GM19452 (cell line): Measurements from ENCODE around the gene HOXC5.

Experiments used
- ATAC-seq: cut with Tn5 transposase; IDR thresholded peaks from one replicate; pipeline ENCODE4 v1.9.1; 2021; ENCODE audit not compliant: unreplicated experiment

The HOXC5 gene

GRCh38 chr12:54006559-54007220, 26.2 kb upstream of the HOXC5 start:
- ATAC-seq: no peak

GRCh38 chr12:54007538-54008259, 25.2 kb upstream of the HOXC5 start:
- ATAC-seq: no peak

- no peak for ATAC-seq
These were observed 24.6 kb upstream of the HOXC5 start for GRCh38 chr12:54008260-54008552.

GRCh38 chr12:54009171-54010052, 23.4 kb upstream of the HOXC5 start:
- no peak for ATAC-seq

- no peak for ATAC-seq
These were observed 22.5 kb upstream of the HOXC5 start for GRCh38 chr12:54010053-54010971.

GRCh38 chr12:54010972-54011664, 21.7 kb upstream of the HOXC5 start:
- ATAC-seq: no peak

GRCh38 chr12:54011665-54012532, 21.0 kb upstream of the HOXC5 start:
- ATAC-seq: no peak

- ATAC-seq: no peak
These were observed 20.0 kb upstream of the HOXC5 start for GRCh38 chr12:54012631-54013409.

GRCh38 chr12:54014377-54015017, 18.4 kb upstream of the HOXC5 start:
- no peak for ATAC-seq

GRCh38 chr12:54015018-54015931, 17.6 kb upstream of the HOXC5 start:
- no peak for ATAC-seq

- ATAC-seq: no peak
These were observed 16.8 kb upstream of the HOXC5 start for GRCh38 chr12:54016051-54016450.

- ATAC-seq: no peak
These were observed 16.3 kb upstream of the HOXC5 start for GRCh38 chr12:54016478-54016964.

- peak; percentile 18 for ATAC-seq
These were observed 15.6 kb upstream of the HOXC5 start for GRCh38 chr12:54017027-54017788.

- ATAC-seq: peak; percentile 80
These were observed 14.9 kb upstream of the HOXC5 start for GRCh38 chr12:54017878-54018467.

GRCh38 chr12:54018468-54018984, 14.3 kb upstream of the HOXC5 start:
- ATAC-seq: no peak
